ENCODE data around the gene SSC5D.

DNA sequence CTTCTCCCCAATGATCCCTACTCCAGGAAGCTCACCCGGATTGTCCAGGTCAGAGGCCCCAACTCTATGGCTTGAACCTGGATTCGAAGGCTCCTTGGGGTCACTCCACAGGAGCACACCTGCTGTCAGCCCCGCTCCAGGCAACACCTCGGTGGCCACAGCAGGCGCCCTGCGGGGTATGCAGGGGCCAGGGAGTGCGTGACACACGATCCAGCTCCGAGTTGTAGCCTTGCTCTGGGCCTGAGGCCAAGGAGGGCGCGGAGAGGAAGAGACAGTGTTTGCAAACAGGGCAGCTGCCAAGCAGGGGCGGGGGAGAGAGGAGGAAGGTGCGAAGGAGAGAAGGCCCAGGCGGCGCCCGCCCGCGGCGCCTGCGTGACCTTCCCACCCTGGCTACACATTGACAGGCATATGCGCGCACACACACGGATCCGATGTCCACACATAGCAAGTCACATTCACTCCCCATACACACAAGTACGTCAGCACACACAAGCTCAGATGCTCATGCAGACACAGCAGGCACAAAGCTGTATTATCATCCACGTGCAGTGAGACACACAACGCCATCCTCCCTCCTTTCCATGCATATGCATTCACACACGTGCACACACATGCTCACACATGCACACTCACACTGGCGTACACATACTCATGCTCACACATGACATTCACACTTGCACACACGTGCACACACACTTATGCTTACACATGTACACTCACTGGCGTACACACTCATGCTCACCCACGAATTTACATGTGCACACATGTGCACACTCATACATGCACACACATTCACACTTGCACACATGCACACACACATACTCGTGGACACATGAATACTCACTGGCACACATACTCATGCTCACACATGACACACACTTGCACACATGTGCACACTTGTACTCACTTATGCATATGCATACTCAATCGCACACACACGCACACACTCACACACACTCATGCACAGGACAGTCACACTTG lies 38.3 kb downstream of the SSC5D start:
- no peak for TF ChIP-seq POLR2A (IDR thresholded peaks at IDR 0.05; ENCODE audit: low read depth, low read length)
- TF ChIP-seq, protein P1, sequence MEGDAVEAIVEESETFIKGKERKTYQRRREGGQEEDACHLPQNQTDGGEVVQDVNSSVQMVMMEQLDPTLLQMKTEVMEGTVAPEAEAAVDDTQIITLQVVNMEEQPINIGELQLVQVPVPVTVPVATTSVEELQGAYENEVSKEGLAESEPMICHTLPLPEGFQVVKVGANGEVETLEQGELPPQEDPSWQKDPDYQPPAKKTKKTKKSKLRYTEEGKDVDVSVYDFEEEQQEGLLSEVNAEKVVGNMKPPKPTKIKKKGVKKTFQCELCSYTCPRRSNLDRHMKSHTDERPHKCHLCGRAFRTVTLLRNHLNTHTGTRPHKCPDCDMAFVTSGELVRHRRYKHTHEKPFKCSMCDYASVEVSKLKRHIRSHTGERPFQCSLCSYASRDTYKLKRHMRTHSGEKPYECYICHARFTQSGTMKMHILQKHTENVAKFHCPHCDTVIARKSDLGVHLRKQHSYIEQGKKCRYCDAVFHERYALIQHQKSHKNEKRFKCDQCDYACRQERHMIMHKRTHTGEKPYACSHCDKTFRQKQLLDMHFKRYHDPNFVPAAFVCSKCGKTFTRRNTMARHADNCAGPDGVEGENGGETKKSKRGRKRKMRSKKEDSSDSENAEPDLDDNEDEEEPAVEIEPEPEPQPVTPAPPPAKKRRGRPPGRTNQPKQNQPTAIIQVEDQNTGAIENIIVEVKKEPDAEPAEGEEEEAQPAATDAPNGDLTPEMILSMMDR (conservative IDR thresholded peaks at IDR 0.05; ENCODE audit: low read depth, low read length) = no peak
- TF ChIP-seq CHD1 (IDR thresholded peaks at IDR 0.05; ENCODE audit: low read depth, low read length) = no peak
- TF ChIP-seq RAD21 (IDR thresholded peaks at IDR 0.05; ENCODE audit: low read length) = 0 out of 2 replicates have a peak, but pooled peaks have one; percentile 4
- TF ChIP-seq MXI1 (IDR thresholded peaks at IDR 0.05; ENCODE audit: borderline replicate concordance, low read depth, low read length) = no peak
- no peak for TF ChIP-seq RFX5 (IDR thresholded peaks at IDR 0.05; ENCODE audit: low read depth, low read length)
- TF ChIP-seq, protein P2, sequence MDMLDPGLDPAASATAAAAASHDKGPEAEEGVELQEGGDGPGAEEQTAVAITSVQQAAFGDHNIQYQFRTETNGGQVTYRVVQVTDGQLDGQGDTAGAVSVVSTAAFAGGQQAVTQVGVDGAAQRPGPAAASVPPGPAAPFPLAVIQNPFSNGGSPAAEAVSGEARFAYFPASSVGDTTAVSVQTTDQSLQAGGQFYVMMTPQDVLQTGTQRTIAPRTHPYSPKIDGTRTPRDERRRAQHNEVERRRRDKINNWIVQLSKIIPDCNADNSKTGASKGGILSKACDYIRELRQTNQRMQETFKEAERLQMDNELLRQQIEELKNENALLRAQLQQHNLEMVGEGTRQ (IDR thresholded peaks at IDR 0.05; ENCODE audit: low read depth, low read length) = no peak
- TF ChIP-seq ELK1 (IDR thresholded peaks at IDR 0.05; ENCODE audit: borderline replicate concordance, low read depth, low read length) = no peak
- TF ChIP-seq CEBPB (IDR thresholded peaks at IDR 0.05; ENCODE audit: low read depth, low read length) = 0 out of 2 replicates have a peak, but pooled peaks have one; percentile 3
- no peak for TF ChIP-seq RCOR1 (IDR thresholded peaks at IDR 0.05; ENCODE audit: insufficient replicate concordance, low read length)
- TF ChIP-seq SMC3 (IDR thresholded peaks at IDR 0.05; ENCODE audit: low read depth, low read length) = no peak
- no peak for TF ChIP-seq FOS (IDR thresholded peaks at IDR 0.05; ENCODE audit: low read depth, low read length)
- peak; percentile 56; the same call in 1 of the 2 replicates for TF ChIP-seq MAZ (IDR thresholded peaks at IDR 0.05; ENCODE audit: borderline replicate concordance, low read depth, low read length)

Measured in IMR-90 (cell line).